ENCODE data around the gene GALNT13.

Gene GALNT13

GRCh38 chr2:154307007-154307406 lies 435.3 kb downstream of the GALNT13 start:
- no peak for DNase-seq (ENCODE audit: low spot score)

- no peak for DNase-seq (ENCODE audit: low spot score)
Observed at GRCh38 chr2:154324601-154325000, 452.9 kb downstream of the GALNT13 start.

- no peak for DNase-seq (ENCODE audit: low spot score)
Observed at GRCh38 chr2:154329510-154329909, 457.8 kb downstream of the GALNT13 start.

DNA sequence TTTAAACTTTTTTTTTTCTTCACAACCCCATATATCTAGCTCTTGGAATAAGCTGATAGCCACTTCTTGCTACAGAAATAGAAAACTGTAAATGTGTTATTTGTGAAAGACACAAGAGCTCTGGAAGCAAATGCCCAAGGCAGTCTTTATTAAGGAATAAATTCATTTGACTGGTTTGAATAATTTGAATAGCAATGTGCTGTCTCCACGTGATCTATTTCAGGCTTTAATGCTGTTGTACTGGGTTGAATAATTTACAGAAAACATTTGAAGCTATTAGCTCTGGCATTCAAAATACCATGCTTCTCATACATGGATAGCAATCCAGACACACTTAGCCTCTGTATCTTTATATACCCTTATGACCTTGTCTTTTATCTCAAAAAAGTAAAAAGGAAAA lies 460.1 kb downstream of the GALNT13 start:
- DNase-seq (ENCODE audit: low spot score): no peak

DNA sequence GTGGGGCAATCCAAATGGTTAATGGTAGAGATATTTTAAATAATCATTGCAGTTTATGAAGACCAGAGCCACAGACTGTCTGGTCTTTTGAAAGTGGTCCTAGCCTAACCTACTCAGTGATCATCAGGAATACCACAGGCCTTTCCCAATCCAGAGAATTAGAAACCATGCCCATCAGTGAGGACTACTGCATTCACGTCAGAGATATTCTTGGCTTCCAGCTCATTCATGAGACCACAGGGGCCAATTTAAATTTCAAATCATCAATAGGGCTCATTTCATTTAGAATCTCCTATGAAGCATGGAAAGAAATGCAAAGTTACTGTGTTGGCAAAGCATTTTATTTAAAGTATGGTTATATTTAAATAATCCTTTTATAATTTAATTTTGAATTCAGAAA lies 464.5 kb downstream of the GALNT13 start:
- DNase-seq (ENCODE audit: low spot score): no peak

DNA sequence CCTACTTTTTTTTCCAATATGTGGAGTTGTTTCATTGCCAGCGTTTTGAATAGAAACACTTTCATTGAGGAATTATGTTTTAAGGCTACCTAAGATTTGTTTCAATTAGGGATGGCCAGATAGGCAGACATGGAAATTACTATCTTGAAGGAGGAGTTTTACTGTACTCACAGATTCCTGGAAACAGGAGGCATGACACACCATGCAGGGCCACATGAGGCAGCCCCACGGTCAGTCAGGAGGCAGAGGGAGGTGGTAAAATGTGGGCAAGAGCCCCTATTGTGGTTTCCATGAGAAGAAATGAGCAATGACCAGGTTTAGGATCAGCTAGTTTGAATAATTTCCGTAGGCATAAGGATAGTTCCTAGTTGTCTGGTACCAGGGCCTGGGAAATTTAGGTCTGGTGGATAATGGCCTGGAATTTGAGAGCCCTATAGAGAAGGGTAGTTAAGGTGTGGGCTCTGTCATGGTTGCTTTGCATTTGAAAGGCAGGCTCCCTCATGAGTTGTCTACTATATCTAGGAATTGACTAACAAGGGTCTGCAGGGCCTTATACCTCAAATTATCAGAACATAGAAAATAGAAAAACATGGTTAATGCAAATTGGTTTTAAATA lies 466.7 kb downstream of the GALNT13 start:
- no peak for DNase-seq (ENCODE audit: low spot score)

DNA sequence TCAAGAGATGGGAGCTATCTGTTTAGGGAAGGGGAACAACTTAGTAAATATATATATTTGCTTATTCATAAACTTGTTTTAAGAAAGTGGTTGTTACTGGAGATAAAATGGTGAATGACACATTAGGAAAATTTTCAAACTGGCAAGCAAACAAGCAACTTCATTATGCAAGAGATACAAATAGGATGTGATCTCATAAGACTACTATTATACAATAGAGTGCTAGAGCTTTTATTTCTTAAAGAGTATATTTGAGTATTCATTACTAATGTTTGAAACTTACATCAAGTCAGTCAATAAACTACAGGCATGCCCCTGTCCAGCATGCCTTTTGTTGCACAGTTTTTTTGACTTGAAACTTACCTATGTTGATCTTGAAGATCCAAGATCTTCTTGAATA lies 471.6 kb downstream of the GALNT13 start:
- no peak for DNase-seq (ENCODE audit: low spot score)

- no peak for DNase-seq (ENCODE audit: low spot score)
Observed at GRCh38 chr2:154350911-154351310, 479.2 kb downstream of the GALNT13 start.

- DNase-seq (ENCODE audit: low spot score): no peak
Observed at GRCh38 chr2:154361276-154361675, 489.6 kb downstream of the GALNT13 start.

- no peak for DNase-seq (ENCODE audit: low spot score)
Observed at GRCh38 chr2:154368153-154368552, 496.4 kb downstream of the GALNT13 start.

GRCh38 chr2:154370873-154371272 lies 499.2 kb downstream of the GALNT13 start:
- DNase-seq (ENCODE audit: low spot score): no peak

DNA sequence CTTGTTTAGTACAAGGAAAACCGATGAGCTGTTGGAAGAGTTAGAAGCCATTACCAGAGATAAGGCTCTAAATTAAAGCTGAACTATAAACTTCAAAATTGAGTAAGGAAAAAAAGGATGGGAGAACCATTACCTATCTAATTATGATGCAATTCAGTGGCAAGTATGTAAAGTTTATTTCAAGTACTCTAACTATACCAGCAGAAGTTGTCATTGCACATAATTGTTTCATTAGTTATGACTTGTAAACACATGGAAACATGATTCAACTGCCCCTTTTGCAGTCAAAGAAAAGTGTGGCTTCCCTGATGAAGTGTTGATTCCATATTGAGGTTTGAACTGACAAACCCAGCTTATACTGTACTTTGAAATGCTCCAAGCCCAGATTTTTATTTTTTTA lies 502.7 kb downstream of the GALNT13 start:
- no peak for DNase-seq (ENCODE audit: low spot score)

DNA sequence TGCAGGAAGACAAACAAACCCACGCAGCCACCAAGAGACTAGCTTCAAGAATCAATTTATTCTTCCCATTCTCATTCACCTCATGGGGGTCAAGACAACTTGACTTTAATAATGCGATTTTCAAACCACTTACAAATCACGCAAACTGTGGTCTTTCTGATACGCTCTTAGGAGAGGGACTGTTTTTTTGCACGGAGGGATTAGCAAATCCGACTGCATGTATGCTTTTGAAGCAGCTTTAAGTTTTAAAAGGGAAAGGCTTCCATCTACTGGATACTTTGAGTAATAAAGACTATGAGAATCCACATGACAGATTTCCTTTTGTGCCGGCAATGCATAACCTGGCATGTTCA lies 503.8 kb downstream of the GALNT13 start:
- no peak for DNase-seq (ENCODE audit: low spot score)

DNA sequence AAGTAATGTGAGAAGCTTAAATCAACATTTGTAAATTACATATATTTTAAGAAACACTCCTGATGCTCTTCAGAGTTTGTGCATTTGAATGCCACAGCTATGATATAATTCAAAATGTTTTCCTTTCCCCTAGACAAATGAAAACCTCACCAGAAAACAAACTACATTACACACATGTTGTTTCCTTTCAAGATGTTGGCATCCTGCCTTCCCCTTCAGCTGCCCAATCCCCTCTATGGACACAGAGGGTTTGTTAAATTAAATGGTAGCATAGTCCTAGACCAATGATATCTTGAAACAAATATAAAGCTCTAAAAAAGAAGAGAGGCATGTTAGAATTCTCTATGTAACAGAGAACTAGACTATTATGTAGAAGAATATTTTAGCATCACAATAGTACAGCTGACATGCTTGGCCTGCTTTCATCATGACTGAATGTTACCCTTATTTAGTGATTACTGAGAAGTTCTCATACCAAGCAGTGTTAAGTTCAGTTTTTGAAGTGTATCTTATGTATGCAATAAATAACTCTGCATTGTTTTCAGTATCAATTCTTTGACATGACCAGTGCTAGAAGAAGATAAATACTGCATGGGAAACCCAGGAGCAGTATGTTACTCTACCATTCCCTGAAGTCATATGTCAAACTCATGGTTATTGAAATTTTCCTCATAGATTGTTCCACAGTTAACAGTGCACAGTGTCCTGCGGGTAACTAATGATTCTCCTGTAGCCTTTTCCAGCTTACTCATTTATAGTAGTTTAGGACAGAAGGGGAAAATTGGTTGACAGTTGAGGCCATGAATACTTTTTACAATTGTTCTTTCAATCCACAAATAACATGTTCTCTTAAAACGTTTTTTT lies 510.4 kb downstream of the GALNT13 start:
- no peak for DNase-seq (ENCODE audit: low spot score)

GRCh38 chr2:154386186-154386585 lies 514.5 kb downstream of the GALNT13 start:
- no peak for DNase-seq (ENCODE audit: low spot score)

- no peak for DNase-seq (ENCODE audit: low spot score)
Observed at GRCh38 chr2:154391051-154391450, 519.3 kb downstream of the GALNT13 start.

GRCh38 chr2:154392256-154392655 lies 520.5 kb downstream of the GALNT13 start:
- no peak for DNase-seq (ENCODE audit: low spot score)

GRCh38 chr2:154394600-154394999 lies 522.9 kb downstream of the GALNT13 start:
- no peak for DNase-seq (ENCODE audit: low spot score)

GRCh38 chr2:154400563-154401290 lies 529.0 kb downstream of the GALNT13 start:
- no peak for DNase-seq (ENCODE audit: low spot score)

GRCh38 chr2:154402213-154402612 lies 530.5 kb downstream of the GALNT13 start:
- no peak for DNase-seq (ENCODE audit: low spot score)

DNA sequence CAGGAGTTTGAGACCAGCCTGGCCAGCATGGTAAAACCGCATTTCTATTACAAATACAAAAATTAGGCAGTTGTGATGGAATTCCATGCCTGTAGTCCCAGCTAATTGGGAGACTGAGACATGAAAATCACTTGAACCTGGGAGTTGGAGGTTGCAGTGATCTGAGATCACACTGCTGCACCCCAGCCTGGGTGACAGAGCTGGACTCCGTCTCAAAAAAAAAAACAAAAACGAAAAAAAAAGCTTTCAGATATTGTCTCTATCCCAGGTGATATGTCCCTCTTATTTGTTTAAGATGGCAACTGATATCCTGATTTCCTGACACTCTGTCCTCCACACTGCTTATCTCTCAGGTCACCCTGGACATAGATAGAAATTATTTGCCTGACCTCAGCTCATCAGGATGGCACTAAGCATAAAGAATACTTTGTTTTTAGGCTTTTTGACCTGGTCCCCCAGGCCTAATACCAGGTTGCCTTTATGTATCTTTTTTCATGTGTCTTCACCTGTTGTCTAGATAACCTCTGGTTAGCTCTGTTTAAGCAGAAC lies 531.6 kb downstream of the GALNT13 start:
- DNase-seq (ENCODE audit: low spot score): no peak

- DNase-seq (ENCODE audit: low spot score): no peak
Observed at GRCh38 chr2:154408786-154409185, 537.1 kb downstream of the GALNT13 start.

- DNase-seq (ENCODE audit: low spot score): no peak
Observed at GRCh38 chr2:154422251-154422650, 550.5 kb downstream of the GALNT13 start.

Data from ecto neural progenitor cell (in vitro differentiated cells).